H1 (cell line): Measurements from ENCODE around the gene RPL38. TPM values are rescaled to one million over a fixed set of nuclear protein-coding genes. Genes with fewer than 3 reads are reported as not detected.

ENCODE experiments used
- BCL11A ChIP-seq, 2 experiments: IDR thresholded peaks; one replicate each; pipeline ENCODE4 v1.6.1; 2011; ENCODE audit warnings: low read depth in 2 of 2, low read length in 2 of 2, mild to moderate bottlenecking in 2 of 2
- CHD2 ChIP-seq: IDR thresholded peaks from 2 replicates; pipeline ENCODE4 v1.6.1; 2012; ENCODE audit warnings: low read length, improper control_type of control experiment
- HDAC6 ChIP-seq: IDR thresholded peaks from one replicate; pipeline ENCODE4 v1.7.1; 2012; ENCODE audit warnings: low read depth, mild to moderate bottlenecking, inconsistent platforms, low read length, moderate library complexity
- SIN3A ChIP-seq, 2 experiments: IDR thresholded peaks in 1 of 2; conservative IDR thresholded peaks in 1 of 2; 2 replicates each; pipeline ENCODE4 v1.6.1; 2011 to 2012; ENCODE audit warnings: low read length in 2 of 2, improper control_type of control experiment in 1 of 2, low read depth in 1 of 2, mild to moderate bottlenecking in 1 of 2
- TAF1 ChIP-seq: IDR thresholded peaks from 2 replicates; pipeline ENCODE4 v1.6.1; 2011; ENCODE audit warnings: mild to moderate bottlenecking, low read depth, low read length
- YY1 ChIP-seq: IDR thresholded peaks from 2 replicates; pipeline ENCODE4 v1.6.1; 2011; ENCODE audit warnings: low read depth, mild to moderate bottlenecking, low read length
- polyA plus RNA-seq, 7 experiments: library from polyadenylated mRNA; depleted of rRNA in 3 of 7; stranded (reverse) in 5 of 7; unstranded in 2 of 7; fragments of >200 nt in 5 of 7; fragments of 200-250 nt in 2 of 7; gene quantifications; 1 replicate in 5 of 7; 2 replicates in 1 of 7; 4 replicates in 1 of 7; pipeline versions ENCODE4 v1.2.1 to v1.2.3, GENCODE V29; 2011 to 2013; ENCODE audit warnings: missing spikeins in 2 of 7, mixed read lengths in 2 of 7
- total RNA-seq: library from RNA; stranded (reverse); fragmentation: NEBNext Ultra II Directional; extraction: Animal tissue kit (Norgen Biotek cat#: 25700); gene quantifications from 2 replicates; pipeline ENCODE4 v1.2.1, GENCODE V29; 2021

Gene RPL38
- total and polyA plus RNA-seq, 2 of the 8 experiments (the other 6 are each of a cell fraction or from before 2014, with no cell fraction given): 412 to 1,195 TPM

- TF ChIP-seq HDAC6 (no peak), YY1 (no peak), CHD2 (no peak), TAF1 (no peak), BCL11A (IDR thresholded peaks at IDR 0.05; ENCODE audit: low read depth in 2 of 2, low read length in 2 of 2) (no peak), SIN3A (conservative IDR thresholded peaks at IDR 0.05 in 1 of 2, IDR thresholded peaks at IDR 0.05 in 1 of 2; ENCODE audit: low read depth in 1 of 2, low read length in 2 of 2) (no peak)
Observed at GRCh38 chr17:74158761-74159160, 44.7 kb upstream of the RPL38 start (continued).
